ENCODE data around the gene STK38. TPM values are rescaled to one million over a fixed set of nuclear protein-coding genes. Genes with fewer than 3 reads are reported as not detected.

STK38 gene
- total RNA-seq, result 10 to 100 TPM; 19.2 to 43.2 (median 31.3) TPM

GRCh38 chr6:36546920-36547645 lies at the start of gene STK38:
STK38 (minus strand) TSS chr6:36547479; CDS start chr6:36540202, 7,277 bp downstream.
- ATAC-seq (ENCODE audit: low FRiP score) (peak; percentile 97), DNase-seq (ENCODE audit: low spot score) (peak; percentile 71)
- no peak for TF ChIP-seq CTCF (IDR thresholded peaks at IDR 0.05)

- no peak for ATAC-seq (ENCODE audit: low FRiP score)
- no peak for DNase-seq (ENCODE audit: low spot score)
- no peak for TF ChIP-seq CTCF (IDR thresholded peaks at IDR 0.05)
These were observed 49.1 kb upstream of the STK38 start for GRCh38 chr6:36596356-36596755.

- ATAC-seq (ENCODE audit: low FRiP score) (no peak), DNase-seq (ENCODE audit: low spot score) (no peak)
- no peak for TF ChIP-seq CTCF (IDR thresholded peaks at IDR 0.05)
These were observed 47.8 kb upstream of the STK38 start for GRCh38 chr6:36594816-36595643.

GRCh38 chr6:36594029-36594815 lies 46.9 kb upstream of the STK38 start, which contains the start of gene SRSF3:
SRSF3 (plus strand) TSS chr6:36594362; CDS start chr6:36596763, 2,401 bp downstream.
- DNase-seq (ENCODE audit: low spot score) (peak; percentile 86), ATAC-seq (ENCODE audit: low FRiP score) (peak; percentile 95)
- no peak for TF ChIP-seq CTCF (IDR thresholded peaks at IDR 0.05)

- DNase-seq (ENCODE audit: low spot score), result no peak
- no peak for TF ChIP-seq CTCF (IDR thresholded peaks at IDR 0.05)
- ATAC-seq (ENCODE audit: low FRiP score), result peak; percentile 27
These were observed 46.3 kb upstream of the STK38 start for GRCh38 chr6:36593569-36594028.

- no peak for ATAC-seq (ENCODE audit: low FRiP score)
- DNase-seq (ENCODE audit: low spot score), result no peak
- no peak for TF ChIP-seq CTCF (IDR thresholded peaks at IDR 0.05)
These were observed 45.0 kb upstream of the STK38 start for GRCh38 chr6:36592221-36592655.

All from omental fat pad (tissue), 4 donors.